Lower leg skin (tissue), 4 donors: Measurements from ENCODE around the gene AKT3. TPM values are rescaled to one million over a fixed set of nuclear protein-coding genes. Genes with fewer than 3 reads are reported as not detected.

ENCODE experiments used
- DNase-seq, 2 donors: peaks; one replicate each; pipeline ENCODE4 v3.0.0-alpha.2; 2019; ENCODE audit warnings: low spot score in 2 of 2
- H3K4me3 ChIP-seq: fragments of 200-600 bp; sonication (generic); 2 replicates; pipeline ENCODE4 v1.5.1; 2017; ENCODE audit warnings: mild to moderate bottlenecking, low read depth; ENCODE audit not compliant: poor library complexity, severe bottlenecking
- CTCF ChIP-seq, 3 donors: fragments of 450-650 bp; IDR thresholded peaks; one replicate each; pipeline ENCODE4 v1.5.1; 2016; ENCODE audit warnings: antibody characterized with exemption in 3 of 3, mild to moderate bottlenecking in 3 of 3, moderate library complexity in 2 of 3
- POLR2A ChIP-seq, 2 donors: fragments of 450-650 bp; IDR thresholded peaks; one replicate each; pipeline ENCODE4 v1.6.1; 2016 to 2017; ENCODE audit warnings: antibody characterized with exemption in 2 of 2, mild to moderate bottlenecking in 1 of 2, moderate library complexity in 1 of 2
- WGBS, 2 donors: methylation state at CpG; one replicate each; pipeline ENCODE4 v1.1.5; 2018; 5-methylcytosine and 5-hydroxymethylcytosine counted together
- intact Hi-C: fragments of 100-400 bp; cut with DNase I; formaldehyde crosslinking; loops from one replicate; pipeline ENCODE4 v1.15.0; 2023; ENCODE audit warnings: low total_unique reads
- total RNA-seq, 4 donors: library from RNA; depleted of rRNA; stranded (reverse); fragments of >200 nt; gene quantifications; one replicate each; pipeline ENCODE4 v1.1.0, GENCODE V29; 2016

The AKT3 gene
- total RNA-seq, 4 donors from 2014 or later: 7.8 to 16.3 (median 10.4) TPM

GRCh38 chr1:243523766-243524165 lies 326.3 kb downstream of the AKT3 start:
- TF ChIP-seq POLR2A (IDR thresholded peaks at IDR 0.05) (no peak), CTCF (IDR thresholded peaks at IDR 0.05) (no peak)
- DNase-seq: no peak
- intact Hi-C loops: no loop called here
- 90 to 92% methylated on average over 5 of the region's 5 CpGs for WGBS, 2 donors
- no peak overlapping the region for H3K4me3 ChIP-seq

GRCh38 chr1:243520831-243521230 lies 329.2 kb downstream of the AKT3 start:
- 74 to 84% methylated on average over 1 of the region's 1 CpG for WGBS, 2 donors
- intact Hi-C loops: no loop called here
- no peak for TF ChIP-seq POLR2A (IDR thresholded peaks at IDR 0.05)
- H3K4me3 ChIP-seq: no peak overlapping the region
- DNase-seq: no peak

- WGBS, 2 donors: 84 to 95% methylated on average over 1 of the region's 1 CpG
- DNase-seq: no peak
- no peak overlapping the region for H3K4me3 ChIP-seq
- TF ChIP-seq CTCF (IDR thresholded peaks at IDR 0.05) (no peak), POLR2A (IDR thresholded peaks at IDR 0.05) (no peak)
- intact Hi-C loops: no loop called here
Observed at GRCh38 chr1:243514927-243515326, 335.1 kb downstream of the AKT3 start.

- intact Hi-C loops: no loop called here
- 73% methylated on average over 7 of the region's 7 CpGs for WGBS, 2 donors
- no peak for DNase-seq
- TF ChIP-seq POLR2A (IDR thresholded peaks at IDR 0.05) (no peak), CTCF (IDR thresholded peaks at IDR 0.05) (no peak)
- H3K4me3 ChIP-seq: no peak overlapping the region
Observed at GRCh38 chr1:243513726-243514491, 336.1 kb downstream of the AKT3 start.

- no peak for TF ChIP-seq POLR2A (IDR thresholded peaks at IDR 0.05)
- TF ChIP-seq CTCF (IDR thresholded peaks at IDR 0.05): no peak
- no peak for DNase-seq
- intact Hi-C loops: no loop called here
- WGBS, 2 donors: 96% methylated on average over 3 of the region's 3 CpGs
- no peak overlapping the region for H3K4me3 ChIP-seq
Observed at GRCh38 chr1:243510928-243511327, 339.1 kb downstream of the AKT3 start.

GRCh38 chr1:243508943-243509342 lies 341.1 kb downstream of the AKT3 start:
- H3K4me3 ChIP-seq: no peak overlapping the region
- intact Hi-C loops: no loop called here
- TF ChIP-seq POLR2A (IDR thresholded peaks at IDR 0.05) (no peak), CTCF (IDR thresholded peaks at IDR 0.05) (no peak)
- no peak for DNase-seq
- 95 to 100% methylated on average over 1 of the region's 1 CpG for WGBS, 2 donors
